GM18502 (cell line): ENCODE results near the gene DIP2C.
"Not testable (repeated sequence)": the region's sequence is repeated elsewhere in the genome, so short reads cannot be mapped to it uniquely, and the experiment has no call there.

Experiments used
- ATAC-seq: cut with Tn5 transposase; IDR thresholded peaks from one replicate; pipeline ENCODE4 v1.9.1; 2021; ENCODE audit warnings: mild to moderate bottlenecking; ENCODE audit not compliant: unreplicated experiment, poor library complexity

The DIP2C gene

DNA sequence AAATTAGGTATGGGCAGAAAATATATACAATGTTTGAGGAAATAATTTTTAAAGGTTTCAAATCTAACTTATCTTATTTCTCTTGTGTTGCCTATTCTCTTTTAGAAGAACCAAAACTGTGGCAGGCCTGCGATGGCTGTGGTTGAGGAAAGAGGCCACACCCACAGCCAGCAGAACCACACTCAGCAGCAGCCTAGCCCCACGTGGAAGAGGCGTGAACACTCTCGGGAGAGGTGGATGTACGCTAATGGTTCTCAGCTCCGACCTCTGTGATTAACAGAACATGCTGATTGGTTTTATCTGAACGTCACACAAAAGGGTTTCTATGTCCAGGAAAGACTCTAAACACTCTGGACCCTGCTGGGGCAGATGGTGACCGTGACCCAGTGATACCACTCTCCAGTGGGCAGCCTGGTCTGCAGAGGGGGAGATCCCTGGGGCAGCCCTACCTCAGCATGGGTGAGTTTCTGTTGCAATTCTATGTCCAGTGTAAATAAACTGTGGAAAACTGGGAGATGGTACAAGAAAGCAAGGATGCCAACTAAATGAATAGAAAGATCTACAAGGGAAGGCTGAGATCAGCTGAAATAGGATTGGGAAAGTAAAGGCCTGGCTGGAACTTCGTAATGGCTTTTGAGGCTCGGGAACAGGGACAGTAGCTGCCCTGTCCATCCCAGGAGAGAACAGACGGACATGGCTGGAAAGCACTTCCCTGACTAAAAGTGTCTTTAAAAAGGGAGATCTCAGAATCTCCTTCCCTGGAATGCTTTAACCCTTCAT, 26.6 kb downstream of the DIP2C start:
- no peak for ATAC-seq

DNA sequence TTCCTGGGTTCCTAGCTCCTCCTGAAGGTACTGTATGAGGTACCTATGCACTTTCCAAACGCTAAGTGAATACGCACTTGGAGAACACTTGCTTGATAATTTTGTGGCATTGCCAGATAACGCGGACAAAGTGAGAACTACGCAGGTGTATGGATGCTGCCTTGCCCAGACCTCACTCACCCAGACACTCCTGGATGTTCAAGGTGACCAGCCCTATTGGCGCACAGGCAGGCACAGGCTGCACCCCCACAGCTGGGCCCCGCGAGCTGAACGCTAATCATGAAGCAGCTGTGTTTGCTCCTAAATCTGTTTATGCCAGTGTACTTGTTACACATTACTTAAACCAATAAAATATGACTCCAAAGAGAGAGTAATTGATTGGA, 27.3 kb downstream of the DIP2C start:
- ATAC-seq, result no peak

DNA sequence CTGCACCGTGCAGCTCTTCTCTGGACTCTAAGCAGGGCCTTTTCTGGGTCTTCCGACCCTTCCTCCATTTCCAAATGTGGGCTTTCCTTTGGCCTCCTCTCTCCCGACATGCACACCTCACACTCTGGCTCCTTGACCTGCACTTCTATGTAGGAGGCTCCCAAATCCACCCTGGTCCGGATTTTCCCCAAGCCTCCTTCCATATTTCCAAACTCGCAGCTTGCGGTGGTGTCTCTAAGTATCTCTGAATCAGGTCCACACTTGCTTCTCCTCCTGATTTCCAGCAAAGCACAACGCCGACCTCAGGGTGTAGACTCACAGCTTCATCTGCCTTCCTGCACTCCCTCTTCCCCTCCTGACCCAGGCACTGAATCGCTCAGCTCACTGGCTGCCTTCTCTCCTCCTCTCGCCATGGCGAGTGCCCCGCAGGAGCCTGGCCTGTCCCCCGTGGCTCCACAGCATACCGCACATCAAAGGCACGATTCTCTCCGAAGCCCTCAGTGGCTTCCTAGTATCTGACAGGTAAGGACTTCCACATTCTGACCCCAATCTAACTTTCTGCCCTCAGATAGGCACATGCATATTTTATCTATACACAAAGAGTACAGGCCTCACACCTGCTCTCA, 27.8 kb downstream of the DIP2C start:
- ATAC-seq, result no peak

DNA sequence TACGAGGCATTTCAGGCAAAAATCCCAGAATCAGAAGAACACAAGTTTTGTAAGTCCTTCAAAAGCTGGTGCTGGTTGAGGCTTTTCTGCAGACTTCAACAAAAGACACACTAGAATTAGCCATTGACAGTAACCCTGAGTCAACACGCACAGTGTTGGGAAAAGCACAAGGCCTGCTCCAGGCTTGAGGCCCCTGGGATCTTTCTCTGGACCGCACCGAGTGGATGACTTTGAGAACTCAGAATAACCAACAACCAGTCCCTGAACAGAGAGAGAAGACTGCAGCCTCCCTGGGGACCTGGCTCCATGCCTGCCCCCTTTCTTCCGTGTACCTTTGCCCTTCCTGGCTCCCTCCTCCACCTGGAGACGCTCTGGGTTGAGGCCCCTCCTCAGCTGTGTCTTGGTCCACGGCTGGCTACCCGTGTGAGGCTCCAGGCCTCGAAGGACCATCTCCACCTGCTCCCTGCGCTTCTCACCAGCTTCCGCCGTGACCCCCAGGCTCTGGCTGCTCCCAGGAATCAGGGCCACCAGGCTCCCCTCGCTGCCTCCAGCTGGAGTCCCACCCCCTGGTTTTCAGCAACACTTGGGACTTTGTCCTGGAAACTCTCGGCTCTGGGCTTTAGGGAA, 28.4 kb downstream of the DIP2C start:
- no peak for ATAC-seq

DNA sequence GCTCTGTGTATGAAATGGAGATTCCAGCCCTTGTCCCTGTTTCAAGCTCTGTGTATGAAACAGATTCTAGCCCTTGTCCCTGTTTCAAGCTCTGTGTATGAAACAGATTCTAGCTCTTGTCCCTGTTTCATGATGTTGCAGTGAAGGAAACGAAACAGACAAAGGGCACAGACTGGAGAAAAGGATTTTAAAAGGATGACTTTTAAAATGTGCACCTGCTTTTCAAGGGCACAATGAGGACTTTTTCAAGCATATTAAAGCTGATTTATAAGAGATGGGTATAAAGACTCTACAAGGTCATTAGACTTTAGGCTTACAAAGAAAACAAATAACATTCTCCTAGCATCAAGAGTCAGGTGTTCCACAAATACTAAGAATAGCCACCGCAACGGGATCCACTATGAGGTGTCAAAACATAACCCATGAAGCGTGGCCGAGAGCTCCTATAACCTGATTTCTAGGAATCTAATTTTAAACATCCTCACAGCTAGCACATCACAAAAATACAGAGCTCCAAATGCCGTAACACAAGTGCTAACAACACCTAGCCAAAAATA, 29.0 kb downstream of the DIP2C start:
- ATAC-seq, result no peak

DNA sequence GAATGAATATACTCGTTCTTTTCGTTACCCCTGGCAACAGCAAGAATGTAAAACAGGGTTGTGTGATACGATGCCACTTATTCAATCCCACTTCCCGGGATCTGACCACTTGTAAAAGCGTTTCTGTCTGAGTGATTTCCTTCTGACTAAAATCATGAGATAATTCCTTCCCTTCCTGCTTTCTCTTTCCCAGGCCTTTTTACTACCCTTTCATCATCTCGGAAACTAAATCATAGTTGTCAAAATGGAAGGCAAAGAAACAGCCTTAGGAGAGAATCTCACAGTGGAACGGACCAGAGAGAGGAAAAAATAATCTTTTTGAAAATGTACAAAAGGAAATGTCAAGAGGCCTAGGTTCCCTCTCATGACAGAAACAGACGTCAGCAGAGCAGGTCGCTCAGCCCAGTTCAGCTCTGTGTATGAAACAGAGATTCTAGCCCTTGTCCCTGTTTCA, 29.8 kb downstream of the DIP2C start:
- ATAC-seq, result no peak

DNA sequence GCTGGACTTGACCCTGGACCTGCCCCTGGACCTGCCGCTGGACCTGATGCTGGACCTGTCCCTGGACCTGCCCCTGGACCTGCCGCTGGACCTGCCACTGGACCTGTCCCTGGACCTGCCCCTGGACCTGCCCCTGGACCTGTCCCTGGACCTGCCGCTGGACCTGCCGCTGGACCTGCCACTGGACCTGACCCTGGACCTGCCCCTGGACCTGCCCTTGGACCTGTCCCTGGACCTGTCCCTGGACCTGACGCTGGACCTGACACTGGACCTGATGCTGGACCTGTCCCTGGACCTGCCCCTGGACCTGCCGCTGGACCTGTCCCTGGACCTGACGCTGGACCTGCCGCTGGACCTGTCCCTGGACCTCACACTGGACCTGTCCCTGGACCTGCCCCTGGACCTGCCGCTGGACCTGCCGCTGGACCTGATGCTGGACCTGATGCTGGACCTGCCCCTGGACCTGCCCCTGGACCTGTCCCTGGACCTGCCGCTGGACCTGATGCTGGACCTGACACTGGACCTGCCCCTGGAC, 31.6 kb downstream of the DIP2C start:
- ATAC-seq, result not testable (repeated sequence)

DNA sequence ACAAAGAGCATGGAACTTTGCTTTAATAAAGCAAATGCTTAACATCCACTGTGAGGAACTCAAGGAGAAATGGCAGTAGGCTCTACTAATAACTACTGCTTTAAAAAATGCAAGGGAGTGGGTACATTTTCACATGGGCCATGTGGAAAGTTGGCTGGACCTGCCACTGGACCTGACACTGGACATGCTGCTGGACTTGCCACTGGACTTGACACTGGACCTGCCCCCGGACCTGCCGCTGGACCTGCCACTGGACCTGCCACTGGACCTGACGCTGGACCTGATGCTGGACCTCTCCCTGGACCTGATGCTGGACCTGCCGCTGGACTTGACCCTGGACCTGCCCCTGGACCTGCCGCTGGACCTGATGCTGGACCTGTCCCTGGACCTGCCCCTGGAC, 32.6 kb downstream of the DIP2C start:
- no peak for ATAC-seq

DNA sequence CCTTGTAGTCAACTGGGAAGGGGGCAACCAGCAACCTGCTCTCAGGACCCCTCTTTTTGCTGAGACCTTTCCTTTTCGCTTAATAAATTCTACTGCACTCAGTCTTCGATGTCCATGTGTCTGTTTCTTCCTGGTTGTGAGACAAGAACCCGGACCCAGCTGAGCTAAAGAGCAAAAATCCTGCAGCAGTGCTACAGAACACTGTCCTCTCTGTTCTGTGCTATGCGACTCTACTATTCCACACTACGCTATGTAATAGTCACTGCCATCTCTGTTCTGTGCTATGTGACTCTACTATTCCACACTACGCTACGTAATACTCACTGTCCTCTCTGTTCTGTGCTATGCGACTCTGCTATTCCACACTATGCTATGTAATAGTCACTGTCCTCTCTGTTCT, 34.3 kb downstream of the DIP2C start:
- ATAC-seq, result no peak

DNA sequence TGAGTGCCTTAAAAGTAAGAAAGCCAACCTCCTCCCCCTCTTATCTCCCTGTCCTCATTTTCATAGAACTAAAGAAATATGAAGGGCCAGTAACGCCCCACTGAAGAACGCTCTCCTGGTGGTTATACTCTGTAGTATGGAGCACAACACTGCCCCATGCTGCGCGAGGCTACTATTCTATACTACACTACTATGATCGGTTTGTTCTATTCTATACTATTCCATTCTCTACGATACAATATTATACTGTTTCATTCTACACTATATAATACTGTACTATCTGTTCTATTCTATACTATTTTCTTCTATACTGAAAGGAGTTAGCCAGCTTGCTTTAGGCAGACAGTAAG, 34.8 kb downstream of the DIP2C start:
- ATAC-seq, result no peak

DNA sequence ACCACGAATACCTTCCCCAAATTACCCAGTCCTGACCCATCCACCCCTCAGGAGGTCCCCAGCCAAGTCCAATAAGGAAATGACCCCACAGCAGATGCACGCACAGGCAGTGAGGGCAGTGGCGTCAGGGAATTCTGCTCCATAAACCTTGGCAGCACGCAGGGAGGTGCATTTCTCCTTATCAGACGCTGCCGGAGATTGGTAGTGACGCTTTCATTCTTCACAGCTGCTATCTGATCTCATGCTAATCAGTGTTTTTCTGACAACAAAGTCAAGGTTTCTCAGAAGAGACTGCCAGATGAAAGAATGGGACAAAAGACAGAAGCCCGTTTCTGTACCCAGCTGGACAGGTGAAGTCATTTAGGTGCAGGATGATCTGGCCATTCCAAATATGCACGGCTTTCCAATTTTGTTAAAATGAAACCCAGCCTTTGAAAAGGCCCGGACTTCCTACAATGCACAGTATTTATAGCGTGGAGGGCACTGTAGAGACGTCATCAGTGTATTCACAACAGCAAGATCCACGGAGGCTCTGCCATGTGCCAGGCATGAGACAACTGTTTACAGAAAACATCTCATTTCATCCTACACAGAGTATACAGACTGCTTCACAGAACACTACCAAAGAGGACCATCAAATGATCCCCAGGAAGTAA, 35.3 kb downstream of the DIP2C start:
- ATAC-seq, result no peak

DNA sequence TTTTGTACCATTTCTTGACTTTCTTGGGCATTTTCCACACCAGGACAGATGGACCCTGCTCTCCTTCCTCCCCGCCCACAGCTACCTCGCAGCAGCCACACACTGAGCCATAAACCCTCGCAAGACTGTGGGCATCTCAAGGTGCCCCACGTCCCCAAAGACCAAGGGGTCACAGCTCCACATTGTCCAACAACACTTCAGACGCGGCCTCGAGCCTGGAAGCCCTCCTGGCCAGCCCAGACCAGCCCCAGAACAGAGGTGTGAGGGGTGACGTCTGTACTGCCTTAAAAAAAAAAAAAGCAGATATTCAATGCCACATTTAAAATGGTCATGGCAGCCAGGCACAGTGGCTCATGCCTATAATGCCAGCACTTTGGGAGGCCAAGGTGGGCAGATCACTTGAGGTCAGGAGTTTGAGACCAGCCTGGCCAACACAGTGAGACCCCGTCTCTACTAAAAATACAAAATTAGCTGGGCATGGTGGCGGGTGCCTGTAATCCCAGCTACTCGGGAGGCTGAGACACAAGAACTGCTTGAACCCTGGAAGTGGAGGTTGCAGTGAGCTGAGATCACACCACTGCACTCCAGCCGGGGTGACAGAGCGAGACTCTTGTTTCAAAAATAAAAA, 36.5 kb downstream of the DIP2C start:
- not testable (repeated sequence) for ATAC-seq

DNA sequence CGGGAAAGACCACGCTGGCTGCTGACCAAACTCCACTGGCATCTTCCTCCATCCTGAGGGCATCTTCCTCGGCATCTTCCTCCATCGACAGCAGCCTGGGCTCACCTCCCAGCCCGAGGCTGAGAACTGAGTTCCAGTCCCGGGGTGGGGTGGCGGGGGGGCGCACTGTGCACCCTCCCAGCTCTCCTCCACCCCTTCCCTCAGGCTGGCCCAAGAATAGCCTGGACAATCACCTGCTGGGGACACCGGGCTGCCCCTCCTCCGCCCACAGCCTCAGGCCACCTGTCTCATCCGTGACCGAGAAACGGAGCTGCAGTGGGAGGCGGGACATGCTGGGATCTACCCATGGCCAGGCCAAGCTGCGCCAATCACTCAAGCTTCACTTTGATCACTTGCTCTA, 37.2 kb downstream of the DIP2C start:
- ATAC-seq, result no peak

DNA sequence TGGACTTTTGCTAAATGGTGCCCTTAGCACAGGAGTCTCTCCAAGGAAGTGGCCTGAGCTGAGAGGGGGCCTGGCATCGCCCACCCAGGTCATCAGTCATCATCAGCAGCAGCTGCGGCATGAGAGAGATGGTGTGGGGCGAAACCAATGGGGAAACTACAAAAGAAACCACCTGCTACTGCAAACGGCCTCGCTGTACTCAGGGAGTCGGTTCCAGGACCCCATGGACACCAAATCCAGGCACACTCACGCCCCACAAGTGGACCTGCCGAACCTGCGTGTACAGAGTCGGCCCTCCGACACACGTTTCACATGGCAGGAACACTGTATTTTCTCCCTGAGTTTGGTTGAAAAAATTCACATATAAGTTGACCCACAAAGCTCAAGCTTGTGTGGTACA, 37.8 kb downstream of the DIP2C start:
- no peak for ATAC-seq

DNA sequence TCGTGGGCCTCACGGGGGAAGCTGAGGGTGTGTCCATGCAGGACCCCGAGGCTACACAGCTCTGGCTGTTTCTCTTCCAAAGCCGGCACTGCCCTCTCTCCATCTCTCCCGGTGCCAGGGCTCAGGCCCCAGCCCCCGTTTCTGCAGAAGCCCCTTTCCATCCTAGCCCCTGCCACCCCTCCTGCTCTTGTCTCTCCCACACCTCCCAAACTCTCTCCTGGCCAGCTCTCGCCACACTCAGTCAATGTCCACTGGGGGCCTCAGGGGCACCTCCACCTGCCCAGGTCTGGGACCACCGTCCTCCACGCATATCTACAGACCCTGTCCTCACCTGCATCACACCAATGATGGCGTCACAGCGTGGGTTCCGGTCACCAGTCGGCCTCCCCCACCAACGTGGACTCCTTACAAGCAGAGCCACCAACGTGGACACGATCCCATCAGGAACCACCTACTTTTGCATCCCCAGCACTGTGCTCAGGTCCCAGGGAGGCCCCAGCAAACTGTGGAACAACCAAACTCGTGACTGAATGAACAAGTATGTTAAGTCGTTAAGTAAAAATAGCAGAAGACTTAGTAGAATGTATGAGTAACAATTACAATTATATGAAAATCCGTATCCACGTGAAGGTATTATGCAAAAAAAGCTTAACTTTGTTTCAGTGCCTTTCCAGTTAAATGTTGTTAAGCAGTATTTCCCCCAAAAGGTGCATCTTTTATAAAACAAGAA, 38.4 kb downstream of the DIP2C start:
- ATAC-seq, result no peak

DNA sequence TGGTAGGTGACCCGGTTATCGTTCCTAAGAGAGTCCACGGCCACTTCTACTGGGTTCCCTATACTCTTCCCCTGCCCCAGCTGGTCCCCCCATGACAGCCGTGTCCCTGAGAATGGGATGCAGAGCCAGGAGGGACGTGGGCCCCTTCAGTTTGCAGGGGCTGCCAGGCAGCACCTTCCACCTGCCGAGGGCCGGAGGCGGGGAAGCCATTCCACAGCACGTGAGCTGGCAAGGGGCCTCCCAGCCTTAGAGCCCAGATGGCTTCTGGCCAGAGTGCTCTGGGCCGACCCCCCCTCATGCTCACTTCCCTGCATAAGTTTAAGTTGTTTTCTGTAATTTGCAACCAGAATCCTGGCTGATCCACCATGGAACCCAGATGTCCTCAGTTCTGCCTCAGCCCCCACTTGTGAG, 39.0 kb downstream of the DIP2C start:
- no peak for ATAC-seq

DNA sequence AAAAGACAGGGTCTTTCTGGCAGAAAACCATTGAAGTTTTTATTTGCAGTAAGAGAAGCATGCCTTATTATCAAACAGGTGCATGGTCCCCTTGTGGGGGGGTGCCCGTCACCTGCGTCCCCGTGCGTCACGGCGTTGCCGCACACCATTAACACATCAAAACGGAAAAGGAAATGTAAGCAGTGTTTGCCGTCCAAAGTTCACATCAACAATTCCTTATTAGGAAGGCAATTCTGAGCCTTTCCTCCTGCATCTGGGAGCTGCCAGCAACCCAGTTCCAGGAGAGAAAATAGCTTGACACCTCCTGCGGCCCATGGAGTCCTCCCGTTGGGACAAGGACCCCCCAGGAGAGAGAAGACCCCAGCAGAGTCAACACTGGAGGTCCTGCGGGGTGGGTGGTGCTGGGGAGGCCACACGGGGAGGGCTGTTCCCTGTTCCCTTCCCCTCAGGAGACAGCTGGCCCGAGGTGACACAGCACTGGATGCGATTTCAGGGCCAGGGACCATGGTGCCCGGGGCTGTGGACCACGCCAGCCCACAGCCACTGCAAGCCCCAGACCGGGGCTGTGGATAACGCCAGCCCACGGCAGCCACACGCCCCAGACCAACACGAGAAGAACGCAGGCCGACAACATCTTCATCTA, 39.5 kb downstream of the DIP2C start:
- ATAC-seq, result no peak

DNA sequence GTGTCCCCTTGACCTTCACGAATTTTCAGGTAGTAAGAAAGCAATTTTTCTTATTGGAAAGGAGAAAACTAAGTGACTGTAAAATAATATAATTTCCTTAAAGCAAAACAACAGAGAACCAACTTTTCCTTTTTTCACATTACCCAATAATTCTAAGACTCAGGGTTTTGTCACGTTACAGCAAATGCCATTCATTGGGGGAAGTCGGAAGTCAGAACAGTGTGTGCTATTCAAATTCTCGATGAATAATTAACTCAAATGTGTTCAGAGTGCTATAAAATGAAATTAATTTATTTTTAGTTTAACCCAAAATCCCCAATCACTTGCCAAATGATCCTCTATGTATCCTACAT, 40.0 kb downstream of the DIP2C start:
- no peak for ATAC-seq

DNA sequence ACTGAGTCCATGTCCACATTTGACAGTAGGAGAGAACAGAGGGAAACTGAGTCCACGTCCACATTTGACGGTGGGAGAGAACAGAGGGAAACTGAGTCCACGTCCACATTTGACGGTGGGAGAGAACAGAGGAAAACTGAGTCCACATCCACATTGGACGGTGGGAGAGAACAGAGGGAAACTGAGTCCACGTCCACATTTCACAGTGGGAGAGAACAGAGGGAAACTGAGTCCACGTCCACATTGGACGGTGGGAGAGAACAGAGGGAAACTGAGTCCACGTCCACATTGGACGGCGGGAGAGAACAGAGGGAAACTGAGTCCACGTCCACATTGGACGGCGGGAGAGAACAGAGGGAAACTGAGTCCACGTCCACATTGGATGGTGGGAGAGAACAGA, 42.4 kb downstream of the DIP2C start:
- not testable (repeated sequence) for ATAC-seq
